ENCODE results near the gene SUSD1. TPM values are rescaled to one million over a fixed set of nuclear protein-coding genes. Genes with fewer than 3 reads are reported as not detected.

SUSD1 gene
- total RNA-seq, 1 experiment from 2014 or later = 24.6 TPM

DNA sequence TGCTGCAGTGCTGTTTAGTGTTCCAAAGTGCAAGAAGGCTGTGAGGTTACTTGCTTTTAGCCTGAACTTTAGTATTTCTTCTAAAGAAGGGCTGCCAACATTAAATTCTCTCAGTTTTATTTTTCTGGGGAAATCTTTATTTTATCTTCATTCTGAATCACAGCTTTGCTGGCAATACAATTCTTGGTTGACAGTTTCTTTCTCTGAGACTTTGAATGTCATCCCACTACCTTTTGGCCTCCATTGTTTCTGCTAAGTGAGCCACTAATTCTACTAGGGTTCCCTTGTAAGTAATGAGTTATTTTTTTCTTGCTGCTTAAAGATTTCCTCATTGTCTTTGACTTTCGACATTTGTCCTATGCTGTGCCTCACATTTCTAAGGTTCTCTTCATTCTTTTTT, 32.4 kb upstream of the SUSD1 start:
- Mint-ChIP-seq H3K27me3 (ENCODE audit: unreplicated experiment) (no peaks in the 10 kb centered on the region), H3K4me3 (ENCODE audit: low read depth, unreplicated experiment) (no peak overlapping the region), H3K27ac (ENCODE audit: unreplicated experiment) (no peak overlapping the region), H3K36me3 (ENCODE audit: insufficient read depth, unreplicated experiment) (peaks cover 14% of the 10 kb centered on the region), H3K9me3 (ENCODE audit: low read depth, unreplicated experiment) (no peaks in the 10 kb centered on the region), H3K4me1 (ENCODE audit: low read depth, unreplicated experiment) (no peaks in the 10 kb centered on the region)
- BruUV-seq (replicated peaks) = no TSS peak
- no peak for TF ChIP-seq CTCF (IDR thresholded peaks at IDR 0.05; ENCODE audit: unreplicated experiment)
- no peak for DNase-seq
- CTCF ChIA-PET = interaction anchor here (0.7 kb wide), 1 partner anchor 269 kb away, joined by 3 read pairs; no protein-coding TSS in a partner anchor
- intact Hi-C loops (cut with micrococcal nuclease; ENCODE audit: unreplicated experiment) = loop anchor here (10.0 kb wide), 1 partner anchor 113 kb away; no protein-coding TSS in a partner anchor

GRCh38 chr9:112203536-112203935, 28.4 kb upstream of the SUSD1 start:
- CTCF ChIA-PET = no interaction called here
- no peak for DNase-seq
- no TSS peak for BruUV-seq (replicated peaks)
- Mint-ChIP-seq H3K4me3 (ENCODE audit: low read depth, unreplicated experiment) (no peak overlapping the region), H3K9me3 (ENCODE audit: low read depth, unreplicated experiment) (no peaks in the 10 kb centered on the region), H3K4me1 (ENCODE audit: low read depth, unreplicated experiment) (no peaks in the 10 kb centered on the region), H3K36me3 (ENCODE audit: insufficient read depth, unreplicated experiment) (peaks cover 7% of the 10 kb centered on the region), H3K27ac (ENCODE audit: unreplicated experiment) (no peak overlapping the region), H3K27me3 (ENCODE audit: unreplicated experiment) (no peaks in the 10 kb centered on the region)
- intact Hi-C loops (cut with micrococcal nuclease; ENCODE audit: unreplicated experiment) = loop anchor here (10.0 kb wide), 1 partner anchor 109 kb away; no protein-coding TSS in a partner anchor
- TF ChIP-seq CTCF (IDR thresholded peaks at IDR 0.05; ENCODE audit: unreplicated experiment) = no peak

DNA sequence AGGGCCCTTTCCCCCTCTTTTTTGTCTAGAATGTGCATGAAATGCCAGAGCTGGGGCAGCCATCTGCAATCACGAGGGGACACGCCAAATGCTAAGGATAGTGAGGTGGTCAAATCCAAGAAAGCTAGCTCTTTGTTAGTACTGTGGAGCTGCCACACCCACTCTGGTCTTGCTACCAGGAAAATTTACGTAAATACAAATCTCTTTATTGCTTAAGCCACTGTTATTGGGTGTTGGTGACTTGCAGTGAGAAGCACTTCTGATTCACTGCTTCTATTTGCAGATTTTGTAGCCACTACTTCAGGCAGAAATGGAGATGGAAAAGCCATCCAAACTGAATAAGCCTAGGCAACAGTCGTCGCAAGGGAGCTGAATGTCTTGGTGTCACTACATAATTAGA, 25.6 kb upstream of the SUSD1 start:
- CTCF ChIA-PET = no interaction called here
- Mint-ChIP-seq H3K4me3 (ENCODE audit: low read depth, unreplicated experiment) (no peak overlapping the region), H3K4me1 (ENCODE audit: low read depth, unreplicated experiment) (no peaks in the 10 kb centered on the region), H3K27me3 (ENCODE audit: unreplicated experiment) (no peaks in the 10 kb centered on the region), H3K36me3 (ENCODE audit: insufficient read depth, unreplicated experiment) (no peaks in the 10 kb centered on the region), H3K9me3 (ENCODE audit: low read depth, unreplicated experiment) (no peaks in the 10 kb centered on the region), H3K27ac (ENCODE audit: unreplicated experiment) (no peak overlapping the region)
- no TSS peak for BruUV-seq (replicated peaks)
- no peak for TF ChIP-seq CTCF (IDR thresholded peaks at IDR 0.05; ENCODE audit: unreplicated experiment)
- DNase-seq = no peak
- intact Hi-C loops (cut with micrococcal nuclease; ENCODE audit: unreplicated experiment) = loop anchor here (10.0 kb wide), 1 partner anchor 106 kb away; no protein-coding TSS in a partner anchor

- Mint-ChIP-seq H3K36me3 (ENCODE audit: insufficient read depth, unreplicated experiment) (no peaks in the 10 kb centered on the region), H3K27me3 (ENCODE audit: unreplicated experiment) (no peaks in the 10 kb centered on the region), H3K27ac (ENCODE audit: unreplicated experiment) (no peak overlapping the region), H3K4me3 (ENCODE audit: low read depth, unreplicated experiment) (no peak overlapping the region), H3K4me1 (ENCODE audit: low read depth, unreplicated experiment) (no peaks in the 10 kb centered on the region), H3K9me3 (ENCODE audit: low read depth, unreplicated experiment) (no peaks in the 10 kb centered on the region)
- no peak for TF ChIP-seq CTCF (IDR thresholded peaks at IDR 0.05; ENCODE audit: unreplicated experiment)
- CTCF ChIA-PET = no interaction called here
- no TSS peak for BruUV-seq (replicated peaks)
- no peak for DNase-seq
- intact Hi-C loops (cut with micrococcal nuclease; ENCODE audit: unreplicated experiment) = no loop called here
Measured at GRCh38 chr9:112198646-112199045, 23.5 kb upstream of the SUSD1 start.
